ENCODE results near the gene WNT2. TPM values are rescaled to one million over a fixed set of nuclear protein-coding genes. Genes with fewer than 3 reads are reported as not detected.
"Not testable (repeated sequence)": the region's sequence is repeated elsewhere in the genome, so short reads cannot be mapped to it uniquely, and the experiment has no call there.

WNT2 gene
- total RNA-seq, 1 donor from 2014 or later, result 0.41 TPM

DNA sequence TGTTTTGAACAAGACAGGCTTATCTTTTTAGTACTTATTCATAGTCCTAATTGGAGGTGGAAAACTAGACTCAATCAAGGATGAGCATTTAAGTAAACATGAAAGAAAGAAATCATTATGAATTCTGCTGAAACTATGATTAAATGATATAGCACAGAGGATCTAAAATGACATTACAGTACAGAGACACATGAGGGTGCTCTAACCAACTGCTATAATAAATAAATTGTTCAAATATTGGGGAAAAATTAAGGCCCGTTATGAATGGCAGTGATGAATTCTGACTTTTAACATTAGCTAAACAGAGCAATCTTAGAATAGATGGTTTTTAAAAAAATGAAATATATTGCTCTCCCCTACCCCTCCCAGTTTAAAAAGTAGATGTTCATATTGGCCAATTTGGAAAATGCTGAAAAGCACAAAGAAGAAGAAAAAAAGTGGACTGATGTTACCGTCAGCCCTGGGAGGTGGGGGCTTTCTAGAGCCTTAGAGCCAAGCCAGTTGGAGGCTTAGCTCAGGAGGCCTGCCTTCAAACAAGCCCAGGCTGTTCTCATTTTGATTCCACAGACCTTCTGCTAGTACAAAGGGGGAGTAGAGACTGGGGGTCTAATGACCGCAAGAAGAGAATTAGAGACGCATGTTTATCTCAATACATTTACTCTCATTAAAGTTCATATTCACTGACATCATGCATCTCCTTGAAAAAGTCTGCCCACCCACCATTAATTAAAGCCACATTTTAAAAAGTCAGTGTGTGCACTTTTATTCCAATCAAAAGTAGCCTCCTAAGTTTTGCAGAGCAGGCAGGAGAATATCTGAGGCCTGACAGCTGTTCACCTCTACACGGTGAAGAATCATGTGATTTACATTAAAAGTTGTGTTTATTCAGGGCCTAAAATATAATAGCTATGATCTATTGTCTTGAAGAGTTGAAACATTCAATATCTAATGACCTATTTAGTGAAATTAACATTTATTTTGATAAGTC is 10.0 kb downstream of the WNT2 start:
- peaks cover 2% of the 10 kb centered on the region for H3K27me3 Mint-ChIP-seq (ENCODE audit: unreplicated experiment)
- no peak for DNase-seq (ENCODE audit: low spot score)
- H3K4me3 Mint-ChIP-seq (ENCODE audit: unreplicated experiment), result no peak overlapping the region
- peaks cover 3% of the 10 kb centered on the region for H3K4me1 Mint-ChIP-seq (ENCODE audit: unreplicated experiment)
- TF ChIP-seq, protein P1, sequence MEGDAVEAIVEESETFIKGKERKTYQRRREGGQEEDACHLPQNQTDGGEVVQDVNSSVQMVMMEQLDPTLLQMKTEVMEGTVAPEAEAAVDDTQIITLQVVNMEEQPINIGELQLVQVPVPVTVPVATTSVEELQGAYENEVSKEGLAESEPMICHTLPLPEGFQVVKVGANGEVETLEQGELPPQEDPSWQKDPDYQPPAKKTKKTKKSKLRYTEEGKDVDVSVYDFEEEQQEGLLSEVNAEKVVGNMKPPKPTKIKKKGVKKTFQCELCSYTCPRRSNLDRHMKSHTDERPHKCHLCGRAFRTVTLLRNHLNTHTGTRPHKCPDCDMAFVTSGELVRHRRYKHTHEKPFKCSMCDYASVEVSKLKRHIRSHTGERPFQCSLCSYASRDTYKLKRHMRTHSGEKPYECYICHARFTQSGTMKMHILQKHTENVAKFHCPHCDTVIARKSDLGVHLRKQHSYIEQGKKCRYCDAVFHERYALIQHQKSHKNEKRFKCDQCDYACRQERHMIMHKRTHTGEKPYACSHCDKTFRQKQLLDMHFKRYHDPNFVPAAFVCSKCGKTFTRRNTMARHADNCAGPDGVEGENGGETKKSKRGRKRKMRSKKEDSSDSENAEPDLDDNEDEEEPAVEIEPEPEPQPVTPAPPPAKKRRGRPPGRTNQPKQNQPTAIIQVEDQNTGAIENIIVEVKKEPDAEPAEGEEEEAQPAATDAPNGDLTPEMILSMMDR (IDR thresholded peaks at IDR 0.05; ENCODE audit: unreplicated experiment), result no peak
- no peaks in the 10 kb centered on the region for H3K9me3 Mint-ChIP-seq (ENCODE audit: unreplicated experiment)
- H3K36me3 Mint-ChIP-seq (ENCODE audit: low read depth, unreplicated experiment), result no peaks in the 10 kb centered on the region
- H3K27ac Mint-ChIP-seq (ENCODE audit: unreplicated experiment), result no peak overlapping the region

DNA sequence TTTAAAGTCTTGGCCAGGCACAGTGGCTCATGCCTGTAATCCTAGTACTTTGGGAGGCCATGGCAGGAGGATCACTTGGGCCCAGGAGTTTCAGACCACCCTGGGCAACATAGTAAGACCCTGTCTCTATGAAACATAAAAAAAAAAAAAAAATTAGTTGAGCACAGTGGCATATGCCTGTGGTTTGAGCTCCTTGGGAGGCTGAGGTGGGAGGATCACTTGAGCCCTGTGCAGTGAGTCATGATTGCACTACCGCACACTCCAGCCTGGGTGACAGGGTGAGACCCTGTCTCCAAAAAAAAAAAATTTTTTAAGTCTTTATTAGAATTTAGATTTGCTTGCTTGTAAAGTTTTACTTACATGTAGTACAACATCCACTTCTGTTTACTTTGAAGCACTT is 14.0 kb downstream of the WNT2 start:
- no peak for DNase-seq (ENCODE audit: low spot score)
- Mint-ChIP-seq H3K27me3 (ENCODE audit: unreplicated experiment) (no peaks in the 10 kb centered on the region), H3K36me3 (ENCODE audit: low read depth, unreplicated experiment) (no peaks in the 10 kb centered on the region), H3K4me1 (ENCODE audit: unreplicated experiment) (peaks cover 8% of the 10 kb centered on the region), H3K9me3 (ENCODE audit: unreplicated experiment) (no peaks in the 10 kb centered on the region), H3K4me3 (ENCODE audit: unreplicated experiment) (no peak overlapping the region), H3K27ac (ENCODE audit: unreplicated experiment) (no peak overlapping the region)
- TF ChIP-seq, protein P1 (IDR thresholded peaks at IDR 0.05; ENCODE audit: unreplicated experiment), result no peak

DNA sequence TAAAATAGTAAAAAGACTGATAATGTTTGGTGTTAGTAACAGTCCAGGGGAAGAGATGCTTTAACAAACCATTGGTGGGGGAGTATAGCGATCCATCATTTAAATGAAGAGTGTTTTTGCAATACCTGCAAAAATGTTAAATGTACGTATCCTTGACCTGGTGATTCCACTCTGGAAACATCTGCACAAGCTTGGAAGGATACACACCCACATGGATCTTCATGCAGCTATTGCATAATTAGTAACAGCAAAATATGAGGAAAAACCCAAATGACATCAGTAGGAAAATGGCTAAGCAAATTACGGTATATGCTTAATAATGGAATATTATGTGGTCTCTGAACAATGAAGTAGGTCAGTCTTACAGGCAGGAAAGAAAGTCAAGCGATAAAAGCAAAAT is 20.5 kb downstream of the WNT2 start:
- Mint-ChIP-seq H3K27me3 (ENCODE audit: unreplicated experiment) (peaks cover 2% of the 10 kb centered on the region), H3K36me3 (ENCODE audit: low read depth, unreplicated experiment) (no peaks in the 10 kb centered on the region), H3K4me1 (ENCODE audit: unreplicated experiment) (peaks cover 8% of the 10 kb centered on the region), H3K4me3 (ENCODE audit: unreplicated experiment) (no peak overlapping the region), H3K27ac (ENCODE audit: unreplicated experiment) (no peak overlapping the region), H3K9me3 (ENCODE audit: unreplicated experiment) (no peaks in the 10 kb centered on the region)
- no peak for DNase-seq (ENCODE audit: low spot score)
- TF ChIP-seq, protein P1 (IDR thresholded peaks at IDR 0.05; ENCODE audit: unreplicated experiment), result no peak

DNA sequence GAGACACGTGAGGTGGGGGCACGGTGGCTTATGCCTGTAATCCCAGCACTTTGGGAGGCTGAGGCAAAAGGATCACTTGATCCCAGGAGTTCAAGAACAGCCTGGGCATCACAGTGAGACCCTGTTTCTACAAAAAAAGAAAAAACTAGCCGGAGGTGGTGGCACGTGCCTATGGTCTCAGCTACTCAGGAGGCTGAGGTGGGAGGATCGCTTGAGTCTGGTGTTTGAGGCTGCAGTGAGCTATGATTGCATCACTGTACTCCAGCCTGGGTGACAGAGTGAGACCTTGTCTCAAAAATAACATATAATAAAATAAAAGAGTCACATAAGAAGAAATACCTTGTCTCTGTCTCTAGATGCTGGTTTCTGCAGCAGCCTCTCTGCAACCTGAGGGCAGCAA is 22.4 kb downstream of the WNT2 start:
- not testable (repeated sequence) for H3K27me3 Mint-ChIP-seq (ENCODE audit: unreplicated experiment)

DNA sequence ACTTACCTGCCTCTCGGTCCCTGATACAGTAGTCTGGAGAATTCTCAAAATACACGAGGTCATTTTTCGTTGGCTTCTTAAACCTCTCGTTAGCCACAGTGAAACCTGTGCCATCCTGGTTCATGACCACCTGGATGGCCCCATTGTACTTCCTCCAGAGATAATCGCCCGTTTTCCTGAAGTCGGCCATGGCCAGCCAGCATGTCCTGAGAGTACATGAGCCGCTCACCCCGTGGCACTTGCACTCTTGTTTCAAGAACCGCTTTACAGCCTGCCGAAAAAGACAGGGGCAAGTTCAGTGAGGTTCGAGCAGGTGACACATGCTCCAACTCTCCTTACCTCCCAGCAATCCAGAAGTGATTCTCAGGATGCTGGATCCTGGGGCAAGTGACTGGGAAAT is 25.3 kb downstream of the WNT2 start:
- no peaks in the 10 kb centered on the region for H3K36me3 Mint-ChIP-seq (ENCODE audit: low read depth, unreplicated experiment)
- H3K4me1 Mint-ChIP-seq (ENCODE audit: unreplicated experiment), result no peaks in the 10 kb centered on the region
- no peak overlapping the region for H3K27ac Mint-ChIP-seq (ENCODE audit: unreplicated experiment)
- H3K27me3 Mint-ChIP-seq (ENCODE audit: unreplicated experiment), result peaks cover 2% of the 10 kb centered on the region
- DNase-seq (ENCODE audit: low spot score), result no peak
- H3K4me3 Mint-ChIP-seq (ENCODE audit: unreplicated experiment), result no peak overlapping the region
- TF ChIP-seq, protein P1 (IDR thresholded peaks at IDR 0.05; ENCODE audit: unreplicated experiment), result no peak
- no peaks in the 10 kb centered on the region for H3K9me3 Mint-ChIP-seq (ENCODE audit: unreplicated experiment)

More for the DNA sequence above, 22.4 kb downstream of the WNT2 start:
- not testable (repeated sequence) for H3K27ac Mint-ChIP-seq (ENCODE audit: unreplicated experiment); DNase-seq (ENCODE audit: low spot score); H3K4me3 Mint-ChIP-seq (ENCODE audit: unreplicated experiment); H3K36me3 Mint-ChIP-seq (ENCODE audit: low read depth, unreplicated experiment); H3K9me3 Mint-ChIP-seq (ENCODE audit: unreplicated experiment); H3K4me1 Mint-ChIP-seq (ENCODE audit: unreplicated experiment)

All from endothelial cell (in vitro differentiated cells).